Skin epidermis (tissue), 12 donors: Measurements from ENCODE around the gene TRIM61.
"Not testable (repeated sequence)": the region's sequence is repeated elsewhere in the genome, so short reads cannot be mapped to it uniquely, and the experiment has no call there.

Experiments
- H3K27ac ChIP-seq, 21 experiments: fragments of 200-600 bp; sonication (generic) in 11 of 21; one replicate each; pipeline ENCODE4 v1.5.0; 2020; ENCODE audit warnings: mild to moderate bottlenecking in 3 of 21, inconsistent platforms in 2 of 21, moderate library complexity in 2 of 21
- H3K4me3 ChIP-seq, 7 experiments: fragments of 200-600 bp; sonication (generic) in 2 of 7; one replicate each; pipeline ENCODE4 v1.5.0; 2020; ENCODE audit warnings: inconsistent platforms in 2 of 7, mild to moderate bottlenecking in 2 of 7, moderate library complexity in 1 of 7

The TRIM61 gene

GRCh38 chr4:164977243-164978164 lies at the start of gene TRIM61:
TSS of gene TRIM61 (minus strand) at chr4:164977657. CDS start at chr4:164970002, 7,655 bp downstream.
- peak within 1 kb of the TSS in 2 of 21 experiments; percentile 2 to 19 for H3K27ac ChIP-seq

GRCh38 chr4:165025782-165026181 lies 48.3 kb upstream of the TRIM61 start:
- not testable (repeated sequence) for H3K4me3 ChIP-seq, H3K27ac ChIP-seq

More at GRCh38 chr4:164977243-164978164, at the start of gene TRIM61:
- H3K4me3 ChIP-seq = peak within 1 kb of the TSS; percentile 10 to 34 (median 23)

- H3K4me3 ChIP-seq, H3K27ac ChIP-seq: not testable (repeated sequence)
Measured at GRCh38 chr4:165019995-165020394, 42.5 kb upstream of the TRIM61 start.

DNA sequence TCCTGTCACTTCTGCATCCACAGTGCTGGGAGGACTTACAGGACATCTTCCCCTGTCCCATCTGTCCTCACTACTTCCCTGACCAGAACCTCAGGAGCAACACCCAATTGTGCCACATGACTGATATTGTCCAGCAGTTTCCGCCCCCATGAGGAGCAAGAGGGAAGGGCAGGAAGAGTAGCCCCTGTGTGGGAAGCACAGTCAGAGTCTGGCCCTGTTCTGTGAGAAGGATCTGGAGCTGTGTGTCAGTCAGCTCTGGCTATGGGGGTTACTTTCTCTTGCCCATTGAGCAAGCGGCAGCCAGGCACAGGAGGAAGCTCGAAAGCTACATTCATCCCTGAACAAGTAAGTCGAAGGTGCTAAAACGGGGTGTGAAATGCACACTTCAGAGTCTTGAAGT lies 39.5 kb upstream of the TRIM61 start:
- Histone ChIP-seq H3K4me3 (no peak overlapping the region), H3K27ac (no peak overlapping the region)

- no peak overlapping the region for H3K4me3 ChIP-seq
- no peak overlapping the region for H3K27ac ChIP-seq
Measured at GRCh38 chr4:165013691-165014090, 36.2 kb upstream of the TRIM61 start.

- H3K27ac ChIP-seq = no peak overlapping the region
- no peak overlapping the region for H3K4me3 ChIP-seq
Measured at GRCh38 chr4:165011403-165011802, 33.9 kb upstream of the TRIM61 start.

GRCh38 chr4:165010991-165011390 lies 33.5 kb upstream of the TRIM61 start:
- H3K27ac ChIP-seq = no peak overlapping the region
- H3K4me3 ChIP-seq = no peak overlapping the region

GRCh38 chr4:165010487-165010886 lies 33.0 kb upstream of the TRIM61 start:
- Histone ChIP-seq H3K4me3 (no peak overlapping the region), H3K27ac (no peak overlapping the region)

- H3K27ac ChIP-seq = no peak overlapping the region
- no peak overlapping the region for H3K4me3 ChIP-seq
Measured at GRCh38 chr4:165009493-165010227, 32.2 kb upstream of the TRIM61 start.

- no peak overlapping the region for H3K4me3 ChIP-seq
- H3K27ac ChIP-seq = no peak overlapping the region
Measured at GRCh38 chr4:165006886-165007285, 29.4 kb upstream of the TRIM61 start.

DNA sequence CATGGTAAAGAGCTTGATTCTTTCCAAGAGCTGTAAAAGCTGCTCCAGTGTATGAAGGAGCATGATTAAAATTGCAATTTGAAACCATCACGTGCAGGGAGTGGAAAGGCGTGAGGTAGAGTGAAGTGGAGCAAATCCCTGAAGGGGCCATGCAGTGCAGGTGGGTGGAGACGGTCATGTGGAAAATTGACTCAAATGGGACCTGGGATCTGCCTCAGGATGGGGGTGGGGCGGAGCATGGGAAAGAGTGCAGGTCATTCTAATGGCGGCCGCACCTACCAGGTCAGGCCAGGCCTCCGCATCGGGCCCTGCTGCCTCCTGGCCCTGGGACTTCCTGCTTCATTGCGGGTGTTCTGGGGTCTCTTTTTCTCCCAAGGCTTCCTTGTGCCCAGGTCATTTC lies 29.0 kb upstream of the TRIM61 start:
- H3K4me3 ChIP-seq = no peak overlapping the region

GRCh38 chr4:165005352-165005925 lies 28.0 kb upstream of the TRIM61 start:
- no peak overlapping the region for H3K4me3 ChIP-seq
- no peak overlapping the region for H3K27ac ChIP-seq

More for the DNA sequence above, 29.0 kb upstream of the TRIM61 start:
- no peak overlapping the region for H3K27ac ChIP-seq

DNA sequence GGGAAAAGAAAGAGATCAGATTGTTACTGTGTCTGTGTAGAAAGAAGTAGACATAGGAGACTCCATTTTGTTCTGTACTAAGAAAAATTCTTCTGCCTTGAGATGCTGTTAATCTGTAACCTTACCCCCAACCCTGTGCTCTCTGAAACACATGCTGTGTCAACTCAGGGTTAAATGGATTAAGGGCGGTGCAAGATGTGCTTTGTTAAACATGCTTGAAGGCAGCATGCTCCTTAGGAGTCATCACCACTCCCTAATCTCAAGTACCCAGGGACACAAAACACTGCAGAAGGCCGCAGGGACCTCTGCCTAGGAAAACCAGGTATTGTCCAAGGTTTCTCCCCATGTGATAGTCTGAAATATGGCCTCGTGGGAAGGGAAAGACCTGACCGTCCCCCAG lies 24.5 kb upstream of the TRIM61 start:
- not testable (repeated sequence) for H3K4me3 ChIP-seq, H3K27ac ChIP-seq

DNA sequence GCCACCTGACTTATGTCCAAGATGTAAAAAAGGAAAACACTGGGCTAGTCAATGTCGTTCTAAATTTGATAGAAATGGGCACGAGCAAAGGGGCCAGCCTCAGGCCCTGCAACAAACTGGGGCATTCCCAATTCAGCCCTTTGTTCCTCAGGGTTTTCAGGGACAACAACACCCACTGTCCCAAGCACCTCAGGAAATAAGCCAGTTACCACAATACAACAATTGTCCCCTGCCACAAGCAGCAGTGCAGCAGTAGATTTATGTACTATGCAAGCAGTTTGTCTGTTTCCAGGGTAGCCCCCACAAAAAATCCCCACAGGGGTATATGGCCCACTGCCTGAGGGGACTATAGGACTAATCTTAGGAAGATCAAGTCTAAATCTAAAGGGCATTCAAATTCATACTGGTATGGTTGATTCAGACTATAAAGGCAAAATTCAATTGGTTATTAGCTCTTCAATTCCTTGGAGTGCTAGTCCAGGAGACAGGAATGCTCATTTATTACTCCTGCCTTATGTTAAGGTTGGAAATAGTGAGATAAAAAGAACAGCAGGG lies 21.1 kb upstream of the TRIM61 start:
- not testable (repeated sequence) for H3K4me3 ChIP-seq, H3K27ac ChIP-seq

GRCh38 chr4:164997941-164998340 lies 20.5 kb upstream of the TRIM61 start:
- Histone ChIP-seq H3K27ac (no peak overlapping the region), H3K4me3 (no peak overlapping the region)

- Histone ChIP-seq H3K4me3 (no peak overlapping the region), H3K27ac (no peak overlapping the region)
Measured at GRCh38 chr4:164997324-164997723, 19.9 kb upstream of the TRIM61 start.

GRCh38 chr4:164996123-164996522 lies 18.7 kb upstream of the TRIM61 start:
- H3K4me3 ChIP-seq, H3K27ac ChIP-seq: not testable (repeated sequence)

- H3K4me3 ChIP-seq, H3K27ac ChIP-seq: not testable (repeated sequence)
Measured at GRCh38 chr4:164990786-164991185, 13.3 kb upstream of the TRIM61 start.

DNA sequence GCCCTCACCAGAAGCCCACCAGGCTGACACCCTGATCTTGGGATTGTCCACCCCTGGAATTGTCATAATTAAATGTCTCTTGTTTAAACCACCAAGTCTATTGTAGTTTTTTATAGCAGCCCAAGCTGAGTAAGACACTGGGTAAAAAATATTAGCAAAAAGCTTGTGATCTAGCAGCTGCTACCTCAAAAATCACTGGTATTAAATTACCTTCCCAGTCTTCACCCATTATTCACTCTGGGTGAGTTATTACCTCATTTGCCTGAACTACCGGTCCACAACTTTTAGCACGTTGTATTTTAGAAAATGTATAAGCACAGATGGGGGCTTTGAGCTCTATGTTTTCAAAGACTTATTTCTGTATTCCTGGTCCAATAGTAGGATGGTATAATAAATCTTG lies 12.0 kb upstream of the TRIM61 start:
- no peak overlapping the region for H3K4me3 ChIP-seq
- no peak overlapping the region for H3K27ac ChIP-seq

DNA sequence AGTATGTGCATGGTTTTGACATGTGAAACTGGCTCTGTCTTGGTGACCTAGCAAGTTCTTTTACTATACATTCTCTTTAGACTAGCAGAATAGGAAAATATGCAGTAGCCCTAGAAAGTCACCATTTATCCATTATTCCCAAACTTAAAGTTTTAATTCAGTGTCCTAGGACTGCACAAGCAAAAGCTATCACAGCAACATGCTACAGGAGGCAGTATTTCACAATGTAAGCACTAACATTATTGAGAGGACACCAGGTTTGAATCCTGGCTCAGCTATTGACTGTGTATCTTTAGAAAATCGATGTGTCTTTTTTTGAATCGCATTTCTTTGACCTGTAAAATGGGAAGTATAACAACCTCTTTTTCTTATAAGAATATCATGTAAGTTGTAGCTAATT lies 5.5 kb downstream of the TRIM61 start:
- not testable (repeated sequence) for H3K4me3 ChIP-seq, H3K27ac ChIP-seq
